AG09309 (cell line): ENCODE measurements around the gene CLDN19.

ENCODE experiments used
- DNase-seq: peaks from one replicate; pipeline ENCODE4 v3.0.0-alpha.2; 2010; ENCODE audit warnings: low read depth
- H3K4me3 ChIP-seq: 2 replicates; pipeline ENCODE4 v1.5.1; 2011; ENCODE audit warnings: mild to moderate bottlenecking, low read depth, low read length, moderate library complexity; ENCODE audit not compliant: control insufficient read depth
- TF ChIP-seq, protein P1 (sequence below): IDR thresholded peaks from 2 replicates; pipeline ENCODE4 v1.5.1; 2011; ENCODE audit warnings: mild to moderate bottlenecking, low read depth, low read length, inconsistent platforms; ENCODE audit not compliant: insufficient read depth, control insufficient read depth; ENCODE audit errors: missing control alignments

CLDN19 gene

DNA sequence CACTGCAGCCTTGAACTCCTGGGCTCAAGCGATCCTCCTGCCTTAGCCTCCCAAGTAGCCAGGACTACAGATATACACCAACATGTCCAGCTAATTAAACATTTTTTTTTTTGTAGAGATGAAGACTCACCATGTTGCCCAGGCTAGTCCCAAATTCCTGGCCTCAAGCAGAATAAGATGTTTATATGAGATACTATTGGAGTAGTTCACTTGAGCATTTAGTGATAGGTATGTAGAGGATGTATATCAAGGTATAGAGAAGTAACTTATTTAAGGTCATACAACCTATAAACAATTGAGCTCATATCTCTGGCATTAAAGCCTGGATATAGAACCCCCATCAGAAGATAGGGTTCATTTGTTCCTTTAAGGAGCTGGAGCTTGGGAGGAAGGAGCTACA, 40.1 kb upstream of the CLDN19 start:
- DNase-seq, result no peak
- TF ChIP-seq, protein P1, sequence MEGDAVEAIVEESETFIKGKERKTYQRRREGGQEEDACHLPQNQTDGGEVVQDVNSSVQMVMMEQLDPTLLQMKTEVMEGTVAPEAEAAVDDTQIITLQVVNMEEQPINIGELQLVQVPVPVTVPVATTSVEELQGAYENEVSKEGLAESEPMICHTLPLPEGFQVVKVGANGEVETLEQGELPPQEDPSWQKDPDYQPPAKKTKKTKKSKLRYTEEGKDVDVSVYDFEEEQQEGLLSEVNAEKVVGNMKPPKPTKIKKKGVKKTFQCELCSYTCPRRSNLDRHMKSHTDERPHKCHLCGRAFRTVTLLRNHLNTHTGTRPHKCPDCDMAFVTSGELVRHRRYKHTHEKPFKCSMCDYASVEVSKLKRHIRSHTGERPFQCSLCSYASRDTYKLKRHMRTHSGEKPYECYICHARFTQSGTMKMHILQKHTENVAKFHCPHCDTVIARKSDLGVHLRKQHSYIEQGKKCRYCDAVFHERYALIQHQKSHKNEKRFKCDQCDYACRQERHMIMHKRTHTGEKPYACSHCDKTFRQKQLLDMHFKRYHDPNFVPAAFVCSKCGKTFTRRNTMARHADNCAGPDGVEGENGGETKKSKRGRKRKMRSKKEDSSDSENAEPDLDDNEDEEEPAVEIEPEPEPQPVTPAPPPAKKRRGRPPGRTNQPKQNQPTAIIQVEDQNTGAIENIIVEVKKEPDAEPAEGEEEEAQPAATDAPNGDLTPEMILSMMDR, result no peak
- no peak overlapping the region for H3K4me3 ChIP-seq

GRCh38 chr1:42779725-42780124, 39.7 kb upstream of the CLDN19 start:
- TF ChIP-seq, protein P1, result no peak
- no peak for DNase-seq
- no peak overlapping the region for H3K4me3 ChIP-seq

- TF ChIP-seq, protein P1, result peak; percentile 84
- DNase-seq, result no peak
Measured at GRCh38 chr1:42777852-42778251, 37.8 kb upstream of the CLDN19 start.

DNA sequence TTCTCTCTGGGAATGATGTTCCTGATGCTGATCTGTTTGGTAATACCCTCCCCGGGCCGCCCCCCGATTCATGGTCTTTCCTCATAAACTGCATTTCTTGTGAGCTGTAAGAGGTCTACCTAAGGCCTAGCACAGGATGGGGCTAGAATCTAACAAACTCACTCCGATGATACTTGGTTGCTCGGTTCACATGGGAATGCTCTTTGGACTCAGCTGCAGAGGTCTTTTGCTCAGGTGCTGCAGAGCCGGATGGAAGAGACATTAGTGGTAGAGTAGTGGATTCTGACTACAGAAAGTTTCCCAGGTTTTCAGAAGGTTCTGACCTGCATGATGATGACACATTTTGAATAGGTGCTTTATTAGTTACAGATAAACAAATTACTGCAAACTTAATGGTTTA, 36.5 kb upstream of the CLDN19 start:
- H3K4me3 ChIP-seq, result no peak overlapping the region
- no peak for DNase-seq
- TF ChIP-seq, protein P1, result no peak

More at GRCh38 chr1:42777852-42778251, 37.8 kb upstream of the CLDN19 start:
- no peak overlapping the region for H3K4me3 ChIP-seq

DNA sequence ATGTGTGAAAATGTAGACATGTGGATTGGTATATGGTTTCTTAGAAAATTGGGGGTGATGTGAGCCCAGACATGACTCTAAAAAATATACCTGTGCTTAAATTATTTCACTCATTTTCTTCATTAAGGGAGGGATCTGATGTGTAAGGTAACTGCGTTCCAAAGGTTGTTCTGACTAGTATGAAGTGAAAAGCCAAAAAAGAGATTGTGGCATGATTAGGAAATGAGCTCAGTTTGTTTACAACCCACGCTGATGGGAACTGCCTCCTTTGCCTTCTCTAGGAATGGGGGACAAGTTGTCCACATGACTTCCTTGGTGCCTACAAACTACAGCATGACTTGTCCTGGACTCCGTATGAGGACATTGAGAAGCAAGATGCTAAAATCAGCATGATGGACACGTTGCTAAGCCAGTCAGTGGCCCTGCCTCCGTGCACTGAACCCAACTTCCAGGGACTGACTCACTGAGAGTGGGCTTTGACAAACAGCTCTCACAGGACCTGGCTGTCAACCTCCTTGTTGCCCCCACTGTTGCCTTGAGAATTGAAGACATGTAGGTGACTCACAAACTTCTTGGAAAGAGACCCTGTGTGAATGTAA, 35.0 kb upstream of the CLDN19 start:
- TF ChIP-seq, protein P1, result no peak
- H3K4me3 ChIP-seq, result no peak overlapping the region
- no peak for DNase-seq

- no peak for DNase-seq
- TF ChIP-seq, protein P1, result no peak
- H3K4me3 ChIP-seq, result no peak overlapping the region
Measured at GRCh38 chr1:42773420-42773819, 33.4 kb upstream of the CLDN19 start.
